Calu3 (cell line): ENCODE data around the gene RAC2. TPM values are rescaled to one million over a fixed set of nuclear protein-coding genes. Genes with fewer than 3 reads are reported as not detected.

Experiments used
- BruUV-seq: library from RNA; stranded (reverse); fragments of 400-500 nt; replicated peaks from 2 replicates; lab custom pipeline; 2021; lab: Mats Ljungman, UMichigan
- CTCF ChIA-PET: fragments of 300-600 bp; sonication (Branson Sonifier 250); formaldehyde crosslinking; loops from one replicate; lab custom pipeline; 2022; ENCODE audit warnings: antibody characterized with exemption; lab: Charles Lee
- DNase-seq: peaks from one replicate; pipeline ENCODE4 v3.0.0; 2022
- H3K27ac Mint-ChIP-seq: one replicate; pipeline ENCODE4 v1.8.0; 2022; ENCODE audit warnings: mixed read lengths; ENCODE audit not compliant: unreplicated experiment
- H3K27me3 Mint-ChIP-seq: one replicate; pipeline ENCODE4 v1.8.0; 2022; ENCODE audit warnings: mixed read lengths; ENCODE audit not compliant: unreplicated experiment
- H3K36me3 Mint-ChIP-seq: one replicate; pipeline ENCODE4 v1.8.0; 2022; ENCODE audit warnings: mild to moderate bottlenecking, moderate library complexity, mixed read lengths; ENCODE audit not compliant: insufficient read depth, unreplicated experiment
- H3K4me1 Mint-ChIP-seq: one replicate; pipeline ENCODE4 v1.8.0; 2022; ENCODE audit warnings: mild to moderate bottlenecking, low read depth, mixed read lengths; ENCODE audit not compliant: unreplicated experiment
- H3K4me3 Mint-ChIP-seq: one replicate; pipeline ENCODE4 v1.8.0; 2022; ENCODE audit warnings: mild to moderate bottlenecking, low read depth, moderate library complexity, mixed read lengths; ENCODE audit not compliant: unreplicated experiment
- H3K9me3 Mint-ChIP-seq: one replicate; pipeline ENCODE4 v1.8.0; 2022; ENCODE audit warnings: low read depth, mixed read lengths; ENCODE audit not compliant: unreplicated experiment
- CTCF ChIP-seq: fragments of 200-600 bp; IDR thresholded peaks from one replicate; pipeline ENCODE4 v1.8.0; 2022; ENCODE audit warnings: antibody characterized with exemption; ENCODE audit not compliant: unreplicated experiment
- intact Hi-C: fragments of 100-400 bp; cut with micrococcal nuclease; formaldehyde crosslinking; loops from one replicate; pipeline ENCODE4 v1.10.0; 2022; ENCODE audit not compliant: unreplicated experiment
- total RNA-seq: library from RNA; stranded (reverse); gene quantifications from 2 replicates; pipeline ENCODE4 v1.2.3, GENCODE V29; 2022

RAC2 gene
- total RNA-seq, 1 experiment from 2014 or later: 21.0 TPM

- Mint-ChIP-seq H3K27me3 (peaks cover 90% of the 10 kb centered on the region), H3K4me1 (no peaks in the 10 kb centered on the region), H3K9me3 (no peaks in the 10 kb centered on the region), H3K36me3 (no peaks in the 10 kb centered on the region), H3K27ac (no peak overlapping the region), H3K4me3 (no peak overlapping the region)
- intact Hi-C loops: no loop called here
- no peak for DNase-seq
- BruUV-seq: no TSS peak
- CTCF ChIA-PET: no interaction called here
- no peak for TF ChIP-seq CTCF
Measured at GRCh38 chr22:37213218-37213855, 30.7 kb downstream of the RAC2 start.

GRCh38 chr22:37212174-37212906 is 31.7 kb downstream of the RAC2 start, which contains the start of gene SSTR3:
Gene SSTR3 (minus strand): TSS chr22:37212477. CDS start chr22:37207803, 4,674 bp downstream.
- H3K9me3 Mint-ChIP-seq: no peaks in the 10 kb centered on the region
- H3K36me3 Mint-ChIP-seq: no peaks in the 10 kb centered on the region
- TF ChIP-seq CTCF: no peak
- no peak for DNase-seq
- peaks cover 83% of the 10 kb centered on the region for H3K27me3 Mint-ChIP-seq
- H3K4me1 Mint-ChIP-seq: no peaks in the 10 kb centered on the region
- no peak within 1 kb of the TSS for H3K27ac Mint-ChIP-seq
- intact Hi-C loops: no loop called here
- no peak within 1 kb of the TSS for H3K4me3 Mint-ChIP-seq
- CTCF ChIA-PET: no interaction called here
- no TSS peak for BruUV-seq

- BruUV-seq: no TSS peak
- Mint-ChIP-seq H3K27me3 (peaks cover 78% of the 10 kb centered on the region), H3K4me3 (no peak overlapping the region), H3K9me3 (no peaks in the 10 kb centered on the region), H3K27ac (no peak overlapping the region), H3K4me1 (no peaks in the 10 kb centered on the region), H3K36me3 (no peaks in the 10 kb centered on the region)
- TF ChIP-seq CTCF: no peak
- CTCF ChIA-PET: no interaction called here
- intact Hi-C loops: no loop called here
- no peak for DNase-seq
Measured at GRCh38 chr22:37211866-37212173, 32.2 kb downstream of the RAC2 start.

GRCh38 chr22:37211075-37211865 is 32.8 kb downstream of the RAC2 start:
- no TSS peak for BruUV-seq
- H3K36me3 Mint-ChIP-seq: no peaks in the 10 kb centered on the region
- H3K9me3 Mint-ChIP-seq: no peaks in the 10 kb centered on the region
- intact Hi-C loops: no loop called here
- no peak for TF ChIP-seq CTCF
- CTCF ChIA-PET: no interaction called here
- no peak overlapping the region for H3K27ac Mint-ChIP-seq
- no peaks in the 10 kb centered on the region for H3K4me1 Mint-ChIP-seq
- H3K27me3 Mint-ChIP-seq: peaks cover 73% of the 10 kb centered on the region
- no peak for DNase-seq
- H3K4me3 Mint-ChIP-seq: no peak overlapping the region
